Activated CD4-positive, alpha-beta T cell treated with anti-CD3 and anti-CD28 coated beads, Interleukin-2, amount 10 ng/mL, durations not matched to agents 7 days and 5 days (primary cell): ENCODE data around the gene MYBPC3. TPM values are rescaled to one million over a fixed set of nuclear protein-coding genes. Genes with fewer than 3 reads are reported as not detected.

Experiments
- CTCF ChIA-PET: fragments of 350-600 bp; sonication (Branson Sonifier 250); formaldehyde crosslinking; loops from one replicate; lab custom pipeline; 2021; ENCODE audit warnings: antibody characterized with exemption; lab: Charles Lee
- POLR2A ChIA-PET: fragments of 350-600 bp; sonication (Branson Sonifier 250); formaldehyde crosslinking; loops from one replicate; lab custom pipeline; 2021; ENCODE audit warnings: antibody characterized with exemption; lab: Charles Lee
- DNase-seq: peaks from one replicate; pipeline ENCODE4 v3.0.0-alpha.2; 2020
- H3K27ac Mint-ChIP-seq: one replicate; pipeline ENCODE4 v1.8.0; 2021; ENCODE audit warnings: mild to moderate bottlenecking, moderate library complexity, mixed read lengths
- H3K27me3 Mint-ChIP-seq: one replicate; pipeline ENCODE4 v1.8.0; 2021; ENCODE audit warnings: mixed read lengths
- H3K36me3 Mint-ChIP-seq: one replicate; pipeline ENCODE4 v1.8.0; 2021; ENCODE audit warnings: low read depth, mixed read lengths
- H3K4me1 Mint-ChIP-seq: one replicate; pipeline ENCODE4 v1.8.0; 2021; ENCODE audit warnings: mixed read lengths
- H3K4me3 Mint-ChIP-seq: one replicate; pipeline ENCODE4 v1.8.0; 2021; ENCODE audit warnings: mild to moderate bottlenecking, moderate library complexity, mixed read lengths
- H3K9me3 Mint-ChIP-seq: one replicate; pipeline ENCODE4 v1.8.0; 2021; ENCODE audit warnings: mixed read lengths
- total RNA-seq, 2 experiments: library from RNA; stranded (reverse); gene quantifications; one replicate each; pipeline ENCODE4 v1.2.3, GENCODE V29; 2021

The MYBPC3 gene
- total RNA-seq, 2 experiments from 2014 or later, result not detected

GRCh38 chr11:47392546-47393162 is 40.2 kb upstream of the MYBPC3 start:
- CTCF ChIA-PET, result interaction anchor here (1.3 to 4.0 kb wide), 3 partner anchors 13 to 23 kb away, joined by 3 to 26 read pairs (median 4); partner anchors contain the start of gene SPI1
- Mint-ChIP-seq H3K27ac (peak overlapping the region; percentile 76), H3K4me3 (no peak overlapping the region), H3K4me1 (peaks cover 52% of the 10 kb centered on the region), H3K36me3 (no peaks in the 10 kb centered on the region), H3K27me3 (no peaks in the 10 kb centered on the region), H3K9me3 (no peaks in the 10 kb centered on the region)
- POLR2A ChIA-PET, result interaction anchor here (0.6 kb wide), 2 partner anchors 15 to 346 kb away, joined by 3 read pairs; no protein-coding TSS in a partner anchor
- DNase-seq, result no peak

DNA sequence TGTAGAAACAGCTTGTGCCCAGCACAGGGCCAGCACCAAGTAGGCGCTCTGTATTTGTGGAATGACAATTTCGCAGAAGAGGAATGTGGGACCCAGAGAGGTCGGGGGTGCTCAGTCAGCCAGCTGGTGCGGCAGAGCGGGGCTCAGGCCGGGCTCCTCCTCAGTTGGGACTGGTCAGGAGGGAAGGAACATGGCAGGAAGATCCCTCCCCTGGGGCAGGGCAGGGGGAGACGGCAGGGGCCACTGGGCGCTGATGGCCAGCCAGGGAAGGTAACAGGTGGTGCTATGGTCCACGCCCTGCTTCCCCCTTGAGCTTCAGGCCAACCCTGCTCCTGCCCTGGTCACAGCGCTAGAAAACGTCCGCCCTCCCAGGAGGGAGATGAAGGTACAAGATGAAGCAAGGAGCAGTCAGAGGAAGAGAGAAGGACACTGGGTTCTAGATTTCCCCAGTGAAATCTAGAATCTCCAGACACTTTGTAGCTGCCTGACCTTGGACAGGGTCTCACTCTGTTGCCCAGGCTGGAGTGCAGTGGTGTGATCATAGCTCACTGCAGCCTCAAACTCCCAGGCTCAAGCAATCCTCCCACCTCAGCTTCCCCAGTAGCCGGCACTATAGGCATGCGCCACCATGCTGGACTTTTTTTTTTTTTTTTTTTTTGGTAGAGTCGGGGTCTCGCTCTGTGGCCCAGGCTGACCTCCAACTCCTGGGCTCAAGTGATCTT is 39.4 kb upstream of the MYBPC3 start:
- Mint-ChIP-seq H3K4me1 (peaks cover 52% of the 10 kb centered on the region), H3K27me3 (no peaks in the 10 kb centered on the region), H3K4me3 (no peak overlapping the region), H3K9me3 (no peaks in the 10 kb centered on the region), H3K36me3 (no peaks in the 10 kb centered on the region), H3K27ac (no peak overlapping the region)
- no peak for DNase-seq
- ChIA-PET POLR2A (interaction anchor here (0.6 kb wide), 1 partner anchor 346 kb away, joined by 3 read pairs; no protein-coding TSS in a partner anchor), CTCF (interaction anchor here (0.6 to 6.4 kb wide), 6 partner anchors 13 to 718 kb away, joined by 3 to 29 read pairs (median 3); partner anchors contain the start of gene SPI1)

DNA sequence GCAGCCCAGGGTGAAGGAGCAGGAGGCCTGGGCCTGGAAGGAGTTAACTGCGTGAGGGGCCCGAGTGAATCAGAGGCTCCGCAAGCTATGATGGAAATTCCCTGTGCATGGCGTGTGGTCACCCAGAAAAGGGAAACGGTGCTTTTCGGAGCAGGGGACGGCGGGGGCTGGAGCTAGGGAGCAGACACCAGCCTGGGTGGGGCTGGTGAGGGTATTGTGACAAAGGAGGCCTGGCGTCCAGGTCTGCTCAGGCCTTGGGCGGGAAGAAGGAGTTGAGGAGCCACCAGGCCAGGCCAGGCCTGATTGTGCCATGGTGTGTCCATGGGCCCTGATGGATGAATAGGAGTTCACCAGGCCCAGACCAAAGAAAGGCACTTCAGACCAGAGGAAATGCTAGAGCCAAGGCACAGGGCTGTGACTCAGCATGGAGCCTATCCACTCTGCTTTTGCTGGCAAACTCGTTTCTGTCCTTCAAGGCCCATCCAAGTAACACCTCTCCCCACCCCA is 38.6 kb upstream of the MYBPC3 start:
- POLR2A ChIA-PET, result no interaction called here
- peaks cover 52% of the 10 kb centered on the region for H3K4me1 Mint-ChIP-seq
- DNase-seq, result no peak
- H3K27me3 Mint-ChIP-seq, result no peaks in the 10 kb centered on the region
- H3K9me3 Mint-ChIP-seq, result no peaks in the 10 kb centered on the region
- CTCF ChIA-PET, result interaction anchor here (0.5 to 6.4 kb wide), 5 partner anchors 9 to 162 kb away, joined by 3 to 29 read pairs (median 7); partner anchors contain the start of gene SPI1
- H3K27ac Mint-ChIP-seq, result no peak overlapping the region
- no peak overlapping the region for H3K4me3 Mint-ChIP-seq
- no peaks in the 10 kb centered on the region for H3K36me3 Mint-ChIP-seq

- Mint-ChIP-seq H3K9me3 (no peaks in the 10 kb centered on the region), H3K27me3 (no peaks in the 10 kb centered on the region), H3K27ac (peak overlapping the region; percentile 47), H3K4me3 (no peak overlapping the region), H3K4me1 (peaks cover 44% of the 10 kb centered on the region), H3K36me3 (no peaks in the 10 kb centered on the region)
- ChIA-PET CTCF (interaction anchor here (1.3 to 6.4 kb wide), 4 partner anchors 10 to 205 kb away, joined by 3 to 29 read pairs (median 16); partner anchors contain the start of gene SPI1), POLR2A (no interaction called here)
- DNase-seq, result no peak
Observed at GRCh38 chr11:47390422-47390760, 37.9 kb upstream of the MYBPC3 start.

DNA sequence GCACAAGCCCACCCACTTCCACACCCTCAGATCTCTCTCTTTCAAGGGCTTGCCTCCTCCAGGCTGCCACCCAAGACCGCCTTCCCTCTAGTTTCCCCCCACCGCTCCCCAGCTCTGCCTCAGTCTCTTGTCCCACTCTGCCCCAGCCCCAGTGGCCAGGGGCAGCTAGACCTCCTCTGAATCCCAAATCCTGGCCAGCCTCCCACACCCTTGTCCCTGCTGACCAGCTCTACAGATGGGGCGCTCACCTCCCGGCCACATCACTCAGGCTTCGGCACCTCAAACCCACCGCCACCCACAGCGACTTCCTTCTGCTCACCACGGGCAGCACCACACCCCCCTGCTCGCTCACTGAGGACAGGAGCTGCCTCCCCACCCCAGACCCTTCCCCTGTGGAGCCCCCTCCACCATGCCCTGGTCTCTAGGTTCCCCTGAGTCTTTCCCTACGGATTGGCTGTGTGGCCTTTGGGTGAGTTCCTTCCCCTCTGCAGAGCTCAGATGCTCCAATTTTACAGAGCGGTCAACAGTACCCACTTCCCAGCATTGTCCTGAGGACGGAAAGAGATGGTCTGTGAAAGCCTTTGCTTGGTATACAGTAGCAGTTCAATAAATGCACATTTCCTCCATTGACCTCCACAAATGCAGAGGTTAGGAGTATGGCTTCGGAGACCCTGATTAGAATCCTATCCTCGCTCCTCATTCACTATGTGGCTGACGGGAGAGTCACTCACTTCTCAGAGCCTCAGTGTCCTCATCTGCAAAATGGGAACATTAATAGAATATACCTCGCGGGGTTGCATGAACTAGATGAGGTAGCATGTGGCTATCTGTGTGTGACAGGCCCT is 37.3 kb upstream of the MYBPC3 start:
- H3K9me3 Mint-ChIP-seq, result no peaks in the 10 kb centered on the region
- H3K4me3 Mint-ChIP-seq, result no peak overlapping the region
- CTCF ChIA-PET, result interaction anchor here (0.6 to 6.4 kb wide), 7 partner anchors 11 to 498 kb away, joined by 3 to 29 read pairs (median 5); partner anchors contain the start of gene SPI1
- H3K27me3 Mint-ChIP-seq, result no peaks in the 10 kb centered on the region
- no peaks in the 10 kb centered on the region for H3K36me3 Mint-ChIP-seq
- POLR2A ChIA-PET, result no interaction called here
- DNase-seq, result no peak
- H3K27ac Mint-ChIP-seq, result peak overlapping the region; percentile 47
- peaks cover 40% of the 10 kb centered on the region for H3K4me1 Mint-ChIP-seq

- DNase-seq, result no peak
- H3K4me1 Mint-ChIP-seq, result peaks cover 31% of the 10 kb centered on the region
- H3K9me3 Mint-ChIP-seq, result no peaks in the 10 kb centered on the region
- CTCF ChIA-PET, result interaction anchor here (0.5 to 6.4 kb wide), 10 partner anchors 10 to 1399 kb away, joined by 3 to 29 read pairs (median 4); no protein-coding TSS in a partner anchor
- no peaks in the 10 kb centered on the region for H3K36me3 Mint-ChIP-seq
- no peak overlapping the region for H3K4me3 Mint-ChIP-seq
- H3K27ac Mint-ChIP-seq, result peak overlapping the region; percentile 5
- POLR2A ChIA-PET, result no interaction called here
- H3K27me3 Mint-ChIP-seq, result no peaks in the 10 kb centered on the region
Observed at GRCh38 chr11:47388697-47389576, 36.4 kb upstream of the MYBPC3 start.

- Mint-ChIP-seq H3K4me3 (no peak overlapping the region), H3K36me3 (no peaks in the 10 kb centered on the region), H3K9me3 (no peaks in the 10 kb centered on the region), H3K4me1 (peaks cover 26% of the 10 kb centered on the region), H3K27ac (no peak overlapping the region), H3K27me3 (no peaks in the 10 kb centered on the region)
- DNase-seq, result no peak
- CTCF ChIA-PET, result interaction anchor here (0.5 to 6.4 kb wide), 9 partner anchors 11 to 1398 kb away, joined by 3 to 29 read pairs (median 4); no protein-coding TSS in a partner anchor
- POLR2A ChIA-PET, result no interaction called here
Observed at GRCh38 chr11:47387944-47388696, 35.6 kb upstream of the MYBPC3 start.

DNA sequence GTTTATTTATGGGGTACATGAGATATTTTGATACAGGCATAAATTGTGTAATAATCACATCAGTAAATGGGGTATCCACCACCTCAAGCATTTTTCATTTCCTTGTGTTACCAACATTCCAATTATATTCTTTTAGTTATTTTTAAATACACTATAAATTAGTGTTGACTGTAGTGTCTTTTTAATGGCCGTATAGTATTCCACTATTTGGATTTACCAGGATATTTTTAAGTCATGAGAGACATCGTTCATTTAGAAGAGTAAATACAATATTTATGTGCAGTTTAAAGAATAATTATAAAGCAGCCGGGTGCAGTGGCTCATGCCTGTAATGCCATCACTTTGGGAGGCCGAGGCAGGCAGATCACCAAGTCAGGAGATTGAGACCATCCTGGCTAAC is 32.0 kb upstream of the MYBPC3 start:
- Mint-ChIP-seq H3K9me3 (no peaks in the 10 kb centered on the region), H3K4me3 (no peak overlapping the region), H3K4me1 (peaks cover 8% of the 10 kb centered on the region), H3K36me3 (no peaks in the 10 kb centered on the region), H3K27ac (no peak overlapping the region), H3K27me3 (no peaks in the 10 kb centered on the region)
- DNase-seq, result no peak
- CTCF ChIA-PET, result no interaction called here
- POLR2A ChIA-PET, result no interaction called here

DNA sequence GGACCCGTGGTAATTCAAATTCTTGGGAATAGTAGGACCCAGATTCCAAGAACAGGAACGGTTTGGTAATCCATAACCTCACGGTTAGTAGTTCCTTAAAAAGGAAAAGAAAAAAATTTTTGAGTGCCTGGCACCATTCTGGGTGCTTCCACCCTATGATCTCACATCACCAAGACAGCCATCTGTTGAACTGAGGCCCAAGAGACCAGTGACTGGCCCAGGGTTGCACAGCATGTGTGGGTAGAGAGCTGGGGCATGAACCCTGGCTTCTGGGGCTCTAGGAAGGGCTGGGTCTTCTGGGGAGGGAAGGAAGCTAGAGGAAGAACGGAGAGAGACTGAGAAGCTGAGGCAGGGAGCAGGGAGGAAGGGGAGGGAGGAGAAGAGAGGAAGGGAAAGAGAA is 30.6 kb upstream of the MYBPC3 start:
- Mint-ChIP-seq H3K27ac (no peak overlapping the region), H3K9me3 (no peaks in the 10 kb centered on the region), H3K36me3 (no peaks in the 10 kb centered on the region), H3K4me3 (no peak overlapping the region), H3K27me3 (no peaks in the 10 kb centered on the region), H3K4me1 (peaks cover 4% of the 10 kb centered on the region)
- no peak for DNase-seq
- POLR2A ChIA-PET, result no interaction called here
- CTCF ChIA-PET, result interaction anchor here (0.8 to 1.6 kb wide), 3 partner anchors 9 to 16 kb away, joined by 3 to 5 read pairs (median 4); no protein-coding TSS in a partner anchor

- no peak overlapping the region for H3K4me3 Mint-ChIP-seq
- no peak overlapping the region for H3K27ac Mint-ChIP-seq
- H3K27me3 Mint-ChIP-seq, result no peaks in the 10 kb centered on the region
- no peak for DNase-seq
- peaks cover 4% of the 10 kb centered on the region for H3K4me1 Mint-ChIP-seq
- ChIA-PET POLR2A (no interaction called here), CTCF (interaction anchor here (5.8 kb wide), 1 partner anchor 12 kb away, joined by 26 read pairs; no protein-coding TSS in a partner anchor)
- no peaks in the 10 kb centered on the region for H3K36me3 Mint-ChIP-seq
- H3K9me3 Mint-ChIP-seq, result no peaks in the 10 kb centered on the region
Observed at GRCh38 chr11:47380078-47380477, 27.6 kb upstream of the MYBPC3 start.

DNA sequence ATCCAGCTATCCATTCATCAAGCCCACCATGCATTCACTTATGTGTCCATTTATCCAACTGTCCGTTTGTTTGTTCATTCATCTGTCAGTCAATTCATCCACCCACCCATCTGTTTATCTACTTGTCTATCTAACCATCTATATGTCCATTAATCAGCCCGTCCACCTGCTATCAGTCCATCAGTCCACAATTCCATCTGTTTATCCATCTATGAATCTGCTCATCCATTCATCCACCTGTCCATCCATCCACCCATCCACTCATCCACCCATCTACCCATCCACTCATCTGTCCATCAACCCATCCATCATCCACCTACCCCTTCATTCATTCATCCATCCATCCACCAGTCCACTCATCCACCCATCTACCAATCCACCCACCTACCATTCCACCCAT is 26.8 kb upstream of the MYBPC3 start:
- Mint-ChIP-seq H3K4me3 (no peak overlapping the region), H3K27me3 (no peaks in the 10 kb centered on the region), H3K9me3 (no peaks in the 10 kb centered on the region), H3K27ac (no peak overlapping the region), H3K4me1 (peaks cover 4% of the 10 kb centered on the region), H3K36me3 (no peaks in the 10 kb centered on the region)
- ChIA-PET CTCF (interaction anchor here (5.8 kb wide), 1 partner anchor 13 kb away, joined by 26 read pairs; no protein-coding TSS in a partner anchor), POLR2A (no interaction called here)
- no peak for DNase-seq
